Activated T-helper 1 cell treated with anti-CD3 and anti-CD28 coated beads, Interleukin-2, amount 50 U/mL, for 16 hours (primary cell): ENCODE data around the gene EFNA5.

Source experiments
- DNase-seq, 2 donors: peaks; one replicate each; pipeline ENCODE4 v3.0.0-alpha.2; 2020; ENCODE audit warnings: low read depth in 1 of 2, low spot score in 1 of 2

EFNA5 gene

DNA sequence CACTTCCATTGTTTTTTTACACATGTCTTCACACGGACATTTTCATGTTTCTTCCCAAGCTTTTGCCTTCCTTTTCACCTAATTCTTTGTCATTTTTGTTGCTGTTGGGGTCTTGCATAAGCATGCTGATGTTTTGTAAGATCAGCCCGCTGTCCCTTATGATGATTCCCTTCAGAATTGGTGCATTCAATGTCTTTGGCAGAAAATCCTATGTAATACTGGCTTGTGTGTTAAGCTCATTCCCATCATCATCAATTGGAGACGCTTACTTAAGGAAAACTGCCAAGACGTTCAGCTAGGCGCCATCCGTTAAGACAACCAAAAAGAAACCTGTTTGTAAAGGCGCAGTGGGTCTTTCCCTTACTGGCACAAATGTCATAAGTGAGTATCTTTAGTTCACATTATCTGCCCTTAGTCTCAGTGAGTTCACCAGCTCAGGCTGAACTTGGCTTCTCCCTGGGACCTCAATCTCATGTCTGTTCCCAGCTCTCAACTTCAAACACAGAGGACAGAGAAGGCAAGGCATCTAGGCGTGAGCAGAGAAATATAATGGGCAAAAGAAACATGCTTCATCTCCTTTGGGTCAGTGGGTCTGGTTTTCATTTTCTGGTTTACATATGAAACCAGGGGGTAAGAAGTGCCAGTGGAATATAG, 97.9 kb downstream of the EFNA5 start:
- no peak for DNase-seq

DNA sequence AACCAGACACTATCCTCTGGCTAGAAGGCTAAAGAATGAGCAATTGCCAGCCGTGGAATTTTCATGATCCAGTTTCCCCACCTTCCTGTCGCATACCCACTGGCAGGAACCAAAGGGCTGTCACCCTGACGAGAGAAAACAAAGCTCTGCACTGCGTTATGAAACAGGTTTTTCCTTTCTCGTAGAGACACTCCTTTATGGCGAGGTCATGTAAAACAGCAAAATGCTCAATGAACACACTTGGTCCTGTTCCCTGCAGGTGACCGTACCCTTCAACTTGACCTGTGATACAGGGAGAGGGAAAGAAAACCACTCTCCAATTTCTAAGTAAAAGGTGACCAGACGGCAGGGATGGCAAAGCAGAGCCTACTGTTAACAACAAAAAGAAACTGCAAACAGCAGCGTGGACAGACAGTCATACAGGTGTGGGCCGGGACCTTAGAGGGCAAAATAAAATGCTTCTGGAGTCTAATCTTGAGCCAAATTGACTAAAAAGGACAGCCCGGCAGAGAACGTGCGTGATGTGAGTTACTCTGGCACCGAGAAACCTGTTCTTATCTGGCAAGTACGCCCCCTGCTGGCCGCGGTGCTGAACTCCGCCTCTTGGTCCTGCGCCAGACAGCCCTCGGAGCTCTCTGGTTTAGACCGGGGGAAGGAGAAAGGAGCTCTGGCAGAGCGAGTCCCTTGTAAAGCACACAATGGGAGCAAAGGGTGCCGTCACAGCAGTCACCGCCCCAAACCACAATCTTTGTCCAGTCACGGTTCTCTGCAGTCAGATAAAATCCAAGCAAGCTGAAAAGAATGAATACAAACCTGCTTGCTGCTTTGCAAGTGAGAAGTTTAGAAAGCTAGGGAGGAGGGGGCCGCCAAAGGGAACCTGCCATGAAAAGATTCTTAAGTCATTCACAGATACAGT, 98.9 kb downstream of the EFNA5 start:
- DNase-seq: peak; percentile 71 to 82

DNA sequence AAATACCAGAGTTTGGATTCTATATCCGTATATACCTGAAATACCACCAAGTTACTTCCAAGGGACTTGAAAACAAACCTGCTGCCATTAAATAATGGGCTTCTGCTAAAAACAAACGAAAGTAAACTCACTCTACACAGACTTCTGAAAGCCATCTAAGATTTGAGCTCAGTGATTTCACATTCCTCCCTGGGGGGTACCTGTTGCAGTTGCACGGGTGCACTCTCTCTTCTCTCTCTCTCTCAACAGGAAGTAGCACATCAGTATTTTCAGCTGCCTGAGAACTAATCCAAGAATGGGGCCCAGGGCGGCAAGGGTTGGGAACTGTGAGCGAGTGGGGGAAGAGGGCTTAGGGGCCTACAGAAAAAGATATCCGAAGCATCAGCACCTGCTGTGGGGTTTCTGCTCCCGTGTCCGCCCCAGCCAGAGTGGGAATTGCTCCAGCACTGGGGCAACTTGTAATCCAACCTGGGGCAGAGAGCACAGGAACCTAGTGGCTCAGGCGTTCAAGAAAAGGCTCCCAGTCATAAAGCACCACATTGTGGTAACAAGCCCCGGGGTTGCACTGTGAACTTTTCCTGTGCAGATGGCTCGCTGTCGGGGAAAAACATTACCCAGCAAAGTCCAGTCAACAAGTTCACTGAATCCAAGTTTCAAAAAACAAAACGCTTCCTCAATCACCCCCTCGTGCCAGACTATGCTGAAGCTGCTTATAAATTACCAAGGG, 99.8 kb downstream of the EFNA5 start:
- no peak for DNase-seq

DNA sequence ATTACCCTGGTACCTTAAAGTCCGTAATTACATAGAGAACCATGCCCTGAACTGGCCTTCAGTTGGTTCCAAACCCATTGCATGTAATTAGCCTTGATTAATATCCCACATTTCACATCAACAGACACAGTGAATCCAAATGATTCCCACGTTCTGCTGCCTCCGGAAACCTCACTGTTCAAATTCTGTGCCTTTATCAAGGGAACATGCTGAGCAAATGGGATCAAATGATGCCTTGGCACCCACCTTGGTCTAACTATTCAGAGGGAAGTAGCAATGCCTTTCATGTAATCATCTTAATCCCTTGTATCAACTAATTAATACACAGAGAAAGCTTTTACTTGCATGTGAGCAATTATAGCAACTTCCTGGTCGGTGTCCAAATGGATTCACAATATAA, 100.6 kb downstream of the EFNA5 start:
- DNase-seq: no peak

DNA sequence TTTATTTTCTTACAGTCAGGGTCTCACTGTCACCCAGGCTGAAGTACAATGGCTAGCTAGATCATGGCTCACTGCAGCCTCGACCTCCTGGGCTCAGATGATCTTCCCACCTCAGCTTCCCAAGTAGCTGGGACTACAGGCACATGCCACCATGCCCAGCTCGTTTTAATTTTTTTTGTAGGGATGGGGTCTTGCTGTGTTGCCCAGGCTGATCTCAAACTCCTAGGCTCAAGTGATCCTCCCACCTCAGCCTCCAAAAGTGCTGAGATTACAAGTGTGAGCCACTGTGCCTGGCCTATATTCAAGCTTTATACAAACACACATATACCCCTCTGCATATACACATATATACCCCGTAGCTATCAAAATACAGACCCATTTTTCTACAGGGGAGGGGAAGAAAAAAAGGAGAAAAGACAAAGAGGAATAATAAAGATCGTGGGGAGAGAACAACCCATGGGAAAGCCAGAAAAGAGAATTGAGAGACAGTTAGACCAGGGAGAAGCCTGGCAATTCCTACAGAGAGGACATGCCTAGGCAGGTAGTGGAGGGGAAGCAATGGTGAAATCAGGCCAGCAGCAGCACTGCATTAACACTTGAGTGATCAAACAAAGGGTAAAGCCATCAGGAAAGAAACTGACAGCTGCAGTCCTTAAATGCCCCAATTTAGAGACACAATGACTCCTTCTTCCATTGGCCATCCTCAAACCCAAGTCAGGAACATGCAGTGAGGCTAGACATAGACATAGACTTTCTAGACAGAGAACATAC, 102.7 kb downstream of the EFNA5 start:
- DNase-seq: no peak

DNA sequence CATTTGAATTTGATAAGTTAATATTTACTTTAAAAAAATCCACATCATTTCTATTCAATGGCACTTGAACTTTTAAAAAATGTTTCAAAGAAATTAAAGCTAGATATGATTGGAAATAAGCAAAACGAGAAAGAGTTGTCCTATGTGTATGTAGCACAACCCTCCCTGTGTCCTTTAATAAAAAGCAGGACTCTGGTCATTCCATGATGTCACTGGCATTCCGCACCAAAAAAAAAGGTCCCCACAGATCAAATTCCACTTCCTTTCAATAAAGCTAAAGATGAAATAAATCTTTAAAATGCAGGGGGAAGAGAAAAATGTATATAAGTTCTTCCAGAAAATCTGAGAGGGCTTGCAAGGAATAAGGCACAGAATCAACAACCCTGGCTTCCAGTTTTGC, 103.8 kb downstream of the EFNA5 start:
- no peak for DNase-seq

DNA sequence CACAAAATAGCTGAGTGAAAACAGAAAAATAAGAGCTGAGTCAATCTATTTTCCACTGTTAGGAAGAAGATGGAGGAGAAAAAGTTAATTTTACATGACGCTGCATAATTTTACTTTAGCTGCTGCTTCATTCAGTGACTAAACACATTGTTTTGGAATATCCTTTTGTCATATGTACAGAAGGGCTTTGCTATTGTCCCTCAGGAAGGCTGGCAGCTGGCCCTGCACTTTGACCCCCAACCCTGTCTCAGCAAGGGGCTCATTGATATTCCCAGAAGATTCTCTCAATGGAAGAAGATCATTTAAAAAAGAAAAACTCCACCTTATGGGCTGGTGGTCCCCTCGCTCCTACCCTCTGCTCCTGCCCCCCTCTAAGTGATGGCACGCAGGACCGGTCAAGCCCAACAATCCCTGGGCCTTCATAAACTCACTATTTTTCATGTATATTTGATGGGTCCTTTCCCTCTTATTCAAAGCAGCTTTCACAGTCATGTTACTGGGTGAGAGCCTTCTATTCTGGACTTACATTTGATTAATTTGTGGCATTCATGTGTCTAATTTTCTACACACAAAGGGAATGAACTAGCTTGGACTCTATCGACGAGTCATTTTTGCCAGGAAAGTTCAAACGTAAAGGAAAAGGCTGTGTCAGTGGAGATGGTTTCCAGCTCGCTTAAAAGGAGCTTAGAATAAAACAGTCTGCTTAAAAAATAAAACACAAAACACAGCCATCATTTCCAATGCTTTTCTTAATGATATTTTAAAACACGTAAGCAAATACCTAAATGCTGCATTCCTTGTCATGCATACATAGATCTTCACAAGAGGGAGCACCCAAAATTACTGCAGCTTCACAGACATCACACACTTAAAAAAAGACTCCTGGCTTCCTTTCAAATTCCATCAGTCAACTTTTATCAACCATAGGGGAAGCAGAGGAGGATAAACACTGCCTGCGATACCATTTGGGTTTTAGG, 104.7 kb downstream of the EFNA5 start:
- no peak for DNase-seq

DNA sequence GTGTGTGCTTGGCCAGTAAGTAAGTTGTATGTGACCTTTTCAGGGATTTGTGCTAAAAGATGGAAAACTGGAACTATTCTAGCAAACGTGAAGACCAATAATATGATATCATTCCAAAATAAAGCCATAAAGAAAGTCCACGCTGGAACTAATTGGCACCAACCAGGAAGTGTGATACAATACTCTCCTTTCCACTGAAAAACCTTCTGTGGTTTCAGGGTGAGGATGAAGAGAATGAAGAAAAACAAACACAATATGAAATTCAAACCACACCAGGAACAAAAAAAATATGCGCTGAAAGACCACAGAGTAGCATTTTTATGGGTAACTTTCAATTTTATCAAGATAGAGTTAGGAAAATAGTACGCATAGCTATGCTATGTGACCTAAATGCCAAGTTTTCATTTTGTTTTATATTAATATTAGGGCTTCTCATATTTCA, 105.8 kb downstream of the EFNA5 start:
- no peak for DNase-seq

DNA sequence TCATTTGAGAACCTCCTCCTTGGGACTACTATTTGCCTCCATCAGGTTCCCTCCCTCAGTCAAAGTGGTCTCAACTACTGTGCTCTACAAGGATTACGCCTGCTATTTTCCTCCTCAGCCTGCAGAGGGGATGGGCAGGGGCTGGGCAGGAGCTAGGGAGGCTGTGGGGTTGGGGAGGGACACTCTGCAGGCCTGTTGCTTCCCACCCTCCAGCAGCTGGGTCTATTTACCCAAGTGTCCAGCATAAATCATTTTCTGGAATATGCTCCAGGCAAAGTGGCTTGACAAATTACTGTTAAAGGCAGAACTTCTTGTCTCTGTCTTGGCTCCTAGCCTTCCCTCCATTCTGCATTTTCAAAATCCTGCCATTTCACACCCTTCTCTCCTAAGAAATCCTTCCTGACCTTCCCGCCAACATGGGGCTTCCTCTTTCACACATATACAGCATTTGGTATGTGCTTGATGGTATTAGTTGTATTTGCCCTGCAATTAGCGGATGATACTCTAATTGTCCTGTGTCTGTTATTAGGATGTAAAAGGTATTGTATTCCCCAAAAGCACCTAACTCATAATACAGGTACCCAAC, 106.7 kb downstream of the EFNA5 start:
- no peak for DNase-seq

DNA sequence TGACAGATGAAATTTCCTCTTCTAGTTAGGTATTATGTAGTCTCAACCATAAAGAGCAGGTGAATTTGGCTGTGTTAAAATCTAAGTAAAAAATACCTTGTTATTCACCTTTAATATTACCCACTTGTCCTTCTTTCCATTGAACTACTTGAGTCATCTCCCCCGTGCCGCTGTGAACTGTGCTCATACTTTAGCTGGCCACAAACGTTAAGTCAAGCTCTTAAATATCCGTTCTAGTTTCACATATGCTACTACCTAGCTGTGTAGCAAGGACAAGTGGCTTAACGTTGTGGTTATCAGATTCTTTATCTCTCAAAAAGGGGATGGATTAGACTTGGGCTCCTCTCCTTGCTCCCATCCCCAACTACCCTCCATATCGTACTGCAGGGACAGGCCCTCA, 110.4 kb downstream of the EFNA5 start:
- DNase-seq: no peak

DNA sequence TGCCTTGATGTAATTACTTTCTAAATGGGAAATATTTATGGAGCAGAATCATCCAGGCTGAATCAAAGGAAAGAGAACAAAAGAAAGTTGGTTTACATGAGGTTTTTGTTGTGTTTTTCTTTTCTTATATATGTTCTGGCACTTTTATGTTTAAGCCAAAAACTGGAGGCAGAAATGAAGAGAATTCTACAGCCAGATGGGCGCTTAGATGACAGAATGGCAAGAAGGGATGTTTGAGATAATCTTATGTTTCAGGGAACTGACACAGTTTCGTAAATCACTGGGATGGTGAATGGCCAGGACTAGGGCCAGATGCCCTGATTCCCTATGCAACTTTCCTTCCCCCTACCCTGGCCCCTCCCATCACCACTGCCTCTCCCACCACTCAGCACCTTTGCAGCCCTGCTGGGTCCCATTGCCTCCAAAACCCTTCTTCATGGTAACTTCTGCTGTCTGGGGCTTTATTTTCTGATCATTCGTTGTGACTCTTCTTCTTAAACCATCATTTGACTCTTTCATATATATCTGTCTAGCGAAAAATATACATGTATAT, 111.8 kb downstream of the EFNA5 start:
- no peak for DNase-seq

DNA sequence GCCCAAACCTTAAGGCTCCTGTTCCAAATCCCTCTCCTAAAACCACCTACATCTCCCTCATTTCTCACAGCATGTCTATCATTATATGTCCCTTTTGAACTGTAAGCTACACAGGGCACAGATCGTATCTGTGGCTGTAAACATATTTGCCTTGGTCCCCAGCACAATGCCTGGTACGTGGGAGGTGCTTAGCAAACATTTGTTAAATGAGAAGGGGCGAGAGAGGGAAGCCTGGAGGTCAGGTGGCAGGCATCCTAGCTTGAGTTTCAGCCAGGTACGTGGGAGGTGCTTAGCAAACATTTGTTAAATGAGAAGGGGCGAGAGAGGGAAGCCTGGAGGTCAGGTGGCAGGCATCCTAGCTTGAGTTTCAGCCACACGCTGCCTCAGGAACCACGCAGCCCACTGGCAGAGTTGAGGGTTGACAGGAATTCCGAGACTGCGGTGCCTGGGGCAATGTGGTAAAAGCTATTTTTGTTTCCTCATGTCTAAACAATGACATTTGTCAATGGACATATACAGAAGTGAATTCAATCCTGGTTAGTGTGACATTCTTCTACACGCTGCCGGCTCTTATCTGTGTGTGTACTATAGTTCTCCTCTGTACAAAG, 113.6 kb downstream of the EFNA5 start:
- DNase-seq: no peak

DNA sequence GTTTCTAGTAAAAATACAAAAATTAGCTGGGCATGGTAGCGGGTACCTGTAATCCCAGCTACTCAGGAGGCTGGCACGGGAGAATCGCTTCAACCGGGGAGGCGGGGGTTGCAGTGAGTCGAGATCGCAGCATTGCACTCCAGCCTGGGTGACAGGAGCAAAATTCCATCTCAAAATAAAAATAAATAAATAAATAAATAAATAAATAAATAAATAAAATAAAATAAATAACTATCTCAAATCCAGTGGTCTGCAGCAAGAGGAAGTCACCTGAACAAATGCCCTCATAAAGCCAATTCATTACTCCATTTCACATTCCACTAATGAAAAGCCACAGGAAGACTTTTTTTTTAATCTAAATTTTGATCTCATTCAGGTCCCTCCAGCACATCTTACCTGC, 114.2 kb downstream of the EFNA5 start:
- no peak for DNase-seq

DNA sequence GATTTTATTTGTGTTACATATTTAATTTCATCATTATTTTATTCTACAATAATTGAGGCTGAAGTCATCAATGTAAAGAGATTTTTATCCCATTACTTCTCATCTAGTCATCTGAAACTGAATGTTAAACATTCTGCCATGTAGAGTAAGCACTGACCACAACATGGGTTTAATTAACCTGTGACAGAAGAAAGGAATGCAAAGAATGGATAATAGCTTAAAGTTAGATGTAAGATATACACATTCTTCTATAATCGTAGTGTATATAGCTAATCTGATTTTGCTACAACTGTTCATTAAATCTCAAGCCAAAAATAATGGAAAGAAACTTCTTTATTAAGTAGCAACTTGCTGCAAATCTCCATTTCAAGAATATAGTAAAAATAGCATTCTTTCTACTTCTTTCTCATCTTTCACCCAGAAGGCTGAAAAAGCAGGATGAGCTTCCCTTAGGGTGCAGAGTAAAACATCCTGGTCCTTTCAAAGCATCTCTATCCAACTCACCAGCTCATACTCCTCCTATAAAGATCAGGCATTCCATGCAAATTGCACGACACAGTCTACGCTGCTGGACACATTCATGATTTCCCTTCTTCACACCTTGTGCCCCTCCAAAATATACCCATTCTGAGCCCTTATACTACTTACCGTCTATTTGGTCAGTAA, 115.2 kb downstream of the EFNA5 start:
- no peak for DNase-seq

DNA sequence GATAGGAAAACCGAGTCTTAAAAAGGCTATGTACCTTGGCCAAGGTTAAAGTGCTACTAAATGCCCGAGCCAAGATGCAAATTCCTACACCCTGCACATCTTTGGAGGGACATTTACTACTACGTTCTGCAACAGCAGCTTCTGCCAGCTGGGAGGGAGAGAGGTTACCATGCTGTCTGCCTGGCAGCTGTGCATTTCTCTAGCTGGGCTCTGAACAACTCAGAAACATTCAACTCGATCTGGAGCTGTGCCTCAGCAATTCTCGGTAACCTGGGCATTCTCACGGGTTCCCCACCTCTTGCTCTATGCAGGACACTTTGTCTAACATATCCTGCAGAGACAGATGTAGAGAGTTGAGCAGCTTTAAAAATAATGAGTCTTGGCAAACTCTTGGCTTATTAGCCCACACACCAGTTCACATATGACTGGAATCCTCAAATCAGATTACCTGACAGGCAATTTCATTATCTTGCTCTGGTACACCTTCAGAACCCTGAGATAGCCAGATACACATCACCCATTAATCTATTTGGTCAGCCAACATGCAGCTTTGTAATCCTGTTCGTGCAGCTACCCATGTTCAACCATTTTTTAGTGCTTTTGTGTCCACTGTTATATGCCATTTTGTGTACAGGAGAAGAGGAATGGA, 115.8 kb downstream of the EFNA5 start:
- no peak for DNase-seq

DNA sequence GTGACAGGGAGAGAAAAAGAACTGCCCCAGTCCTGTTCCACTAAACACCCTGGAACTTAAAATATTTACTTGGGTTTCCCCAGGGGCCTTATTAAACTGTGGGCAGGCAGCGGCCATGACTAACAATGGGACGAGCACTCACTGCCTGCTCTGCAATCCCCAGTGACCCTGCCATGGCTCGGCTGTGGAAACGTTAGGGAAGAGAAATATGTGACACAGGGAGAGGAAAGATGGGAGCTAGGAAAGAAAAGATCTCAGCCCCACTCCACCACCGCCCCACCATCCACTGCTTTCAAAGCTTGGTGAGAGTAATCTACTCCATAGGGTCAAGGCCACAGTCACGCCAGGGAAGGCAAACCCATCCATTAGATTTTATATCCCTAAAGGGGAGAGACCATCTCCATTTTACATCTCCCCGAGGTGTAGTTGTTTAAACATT, 117.6 kb downstream of the EFNA5 start:
- DNase-seq: no peak

DNA sequence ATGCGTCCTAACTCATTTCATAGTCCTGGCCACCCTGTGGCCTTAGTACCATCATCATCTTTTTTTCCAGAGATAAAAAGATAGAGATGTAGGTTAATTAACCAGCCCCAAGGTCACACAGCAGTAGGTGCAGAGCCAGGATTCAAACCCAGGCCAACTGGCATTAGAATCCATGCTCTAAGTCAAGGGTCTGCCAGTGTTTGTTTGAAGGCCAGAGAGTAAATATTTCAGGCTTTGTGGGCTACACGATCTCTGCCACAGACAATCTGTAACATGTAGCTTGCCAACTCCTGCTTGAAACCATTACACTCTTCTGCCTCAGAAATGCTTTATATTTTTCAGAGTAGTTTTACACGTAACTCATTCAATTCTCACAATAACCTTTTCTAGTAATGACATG, 119.6 kb downstream of the EFNA5 start:
- no peak for DNase-seq

DNA sequence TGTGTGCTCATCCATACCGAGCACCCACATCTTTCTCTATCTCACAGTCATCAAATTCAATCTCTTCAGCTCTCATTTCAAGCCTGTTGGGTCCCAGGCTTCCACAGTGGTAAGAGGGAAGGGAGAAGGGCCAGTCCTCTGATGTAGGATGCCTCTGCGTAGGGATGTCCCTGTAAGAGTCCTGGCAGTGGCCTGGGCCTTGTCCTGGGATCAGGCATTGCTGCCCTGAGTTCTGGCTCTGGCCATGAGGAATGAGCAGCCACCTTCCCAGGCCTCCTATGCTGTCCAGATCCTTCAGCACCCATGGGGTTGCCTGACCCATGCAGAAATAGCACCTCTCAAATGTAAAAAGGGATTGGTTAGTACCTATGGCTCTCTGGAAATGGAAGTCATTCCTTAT, 121.2 kb downstream of the EFNA5 start:
- no peak for DNase-seq
